ENCODE measurements around the gene CNOT1.

GRCh38 chr16:58635502-58635901 lies 5.9 kb upstream of the CNOT1 start:
- no peak for TF ChIP-seq CTCF (tag by site-specific recombination; IDR thresholded peaks at IDR 0.05)
- no peak for TF ChIP-seq ELK4 (IDR thresholded peaks at IDR 0.05; ENCODE audit: borderline replicate concordance, low read depth, low read length)
- TF ChIP-seq SP2 (tag by site-specific recombination; IDR thresholded peaks at IDR 0.05), result no peak
- TF ChIP-seq FEZF1 (tag by site-specific recombination; IDR thresholded peaks at IDR 0.05), result no peak
